ENCODE data around the gene MTMR6. TPM values are rescaled to one million over a fixed set of nuclear protein-coding genes. Genes with fewer than 3 reads are reported as not detected.

Gene MTMR6
- total RNA-seq, 2 experiments from 2014 or later = 6.4 to 17.3 TPM

GRCh38 chr13:25227690-25228089 lies 59.6 kb downstream of the MTMR6 start:
- Histone ChIP-seq H3K36me3 (ENCODE audit: insufficient read depth, low read length) (no peaks in the 10 kb centered on the region), H3K9me2 (ENCODE audit: insufficient read depth, low read length) (no peaks in the 10 kb centered on the region)
- TF ChIP-seq EZH2phosphoT487 (IDR thresholded peaks at IDR 0.05; ENCODE audit: borderline replicate concordance, low read depth, low read length) (no peak), CTCF (conservative IDR thresholded peaks at IDR 0.05; ENCODE audit: low read length) (no peak)

GRCh38 chr13:25225970-25226369 lies 61.3 kb downstream of the MTMR6 start:
- BruUV-seq (replicated peaks) = no TSS peak
- Histone ChIP-seq H3K4me2 (ENCODE audit: low read length) (no peak overlapping the region), H3K27ac (ENCODE audit: low read depth, low read length, poor library complexity, severe bottlenecking) (no peak overlapping the region), H3K4me3 (ENCODE audit: low read depth, low read length, poor library complexity, severe bottlenecking) (no peak overlapping the region), H4K20me1 (ENCODE audit: insufficient read depth, low read length) (no peaks in the 10 kb centered on the region), H3K9me2 (ENCODE audit: insufficient read depth, low read length) (no peaks in the 10 kb centered on the region), H3K9me3 (ENCODE audit: low read length) (no peaks in the 10 kb centered on the region), H3K79me2 (ENCODE audit: insufficient read depth, low read depth, low read length) (no peaks in the 10 kb centered on the region), H2AFZ (ENCODE audit: low read length) (no peak overlapping the region), H3K36me3 (ENCODE audit: insufficient read depth, low read length) (no peaks in the 10 kb centered on the region), H3K4me1 (ENCODE audit: insufficient read depth, low read length, poor library complexity, severe bottlenecking) (no peaks in the 10 kb centered on the region)
- TF ChIP-seq EZH2phosphoT487 (IDR thresholded peaks at IDR 0.05; ENCODE audit: borderline replicate concordance, low read depth, low read length) (no peak), CTCF (conservative IDR thresholded peaks at IDR 0.05; ENCODE audit: low read length) (no peak)
- intact Hi-C loops (cut with micrococcal nuclease; ENCODE audit: unreplicated experiment) = no loop called here
- POLR2A ChIA-PET = no interaction called here
- CTCF ChIA-PET (ENCODE audit: unreplicated experiment) = no interaction called here
- no peak for DNase-seq (ENCODE audit: low spot score)

More at GRCh38 chr13:25227690-25228089, 59.6 kb downstream of the MTMR6 start:
- no peak for DNase-seq (ENCODE audit: low spot score)
- intact Hi-C loops (cut with micrococcal nuclease; ENCODE audit: unreplicated experiment) = no loop called here
- ChIA-PET CTCF (ENCODE audit: unreplicated experiment) (no interaction called here), POLR2A (no interaction called here)
- Histone ChIP-seq H3K9me3 (ENCODE audit: low read length) (no peaks in the 10 kb centered on the region), H2AFZ (ENCODE audit: low read length) (no peak overlapping the region), H3K4me2 (ENCODE audit: low read length) (no peak overlapping the region), H3K27ac (ENCODE audit: low read depth, low read length, poor library complexity, severe bottlenecking) (no peak overlapping the region), H3K4me1 (ENCODE audit: insufficient read depth, low read length, poor library complexity, severe bottlenecking) (no peaks in the 10 kb centered on the region), H4K20me1 (ENCODE audit: insufficient read depth, low read length) (no peaks in the 10 kb centered on the region), H3K4me3 (ENCODE audit: low read depth, low read length, poor library complexity, severe bottlenecking) (no peak overlapping the region), H3K79me2 (ENCODE audit: insufficient read depth, low read depth, low read length) (no peaks in the 10 kb centered on the region)
- BruUV-seq (replicated peaks) = no TSS peak

- Histone ChIP-seq H3K4me3 (ENCODE audit: low read depth, low read length, poor library complexity, severe bottlenecking) (no peak overlapping the region), H3K9me3 (ENCODE audit: low read length) (no peaks in the 10 kb centered on the region), H3K4me2 (ENCODE audit: low read length) (no peak overlapping the region), H3K79me2 (ENCODE audit: insufficient read depth, low read depth, low read length) (no peaks in the 10 kb centered on the region), H3K27ac (ENCODE audit: low read depth, low read length, poor library complexity, severe bottlenecking) (no peak overlapping the region), H3K36me3 (ENCODE audit: insufficient read depth, low read length) (no peaks in the 10 kb centered on the region), H4K20me1 (ENCODE audit: insufficient read depth, low read length) (no peaks in the 10 kb centered on the region), H3K9me2 (ENCODE audit: insufficient read depth, low read length) (no peaks in the 10 kb centered on the region), H3K4me1 (ENCODE audit: insufficient read depth, low read length, poor library complexity, severe bottlenecking) (no peaks in the 10 kb centered on the region), H2AFZ (ENCODE audit: low read length) (no peak overlapping the region)
- no TSS peak for BruUV-seq (replicated peaks)
- DNase-seq (ENCODE audit: low spot score) = no peak
- no peak for TF ChIP-seq EZH2phosphoT487 (IDR thresholded peaks at IDR 0.05; ENCODE audit: borderline replicate concordance, low read depth, low read length)
- TF ChIP-seq CTCF (conservative IDR thresholded peaks at IDR 0.05; ENCODE audit: low read length) = no peak
- ChIA-PET CTCF (ENCODE audit: unreplicated experiment) (no interaction called here), POLR2A (no interaction called here)
- intact Hi-C loops (cut with micrococcal nuclease; ENCODE audit: unreplicated experiment) = no loop called here
Observed at GRCh38 chr13:25224151-25224550, 63.1 kb downstream of the MTMR6 start.
